H1 (cell line): ENCODE data around the gene CRYGN. TPM values are rescaled to one million over a fixed set of nuclear protein-coding genes. Genes with fewer than 3 reads are reported as not detected.
A peak's percentile ranks its signal among the peaks of the same experiment; 100 is the strongest.

Experiments used
- CTCF ChIA-PET: fragments of 300-600 bp; sonication (Branson Sonifier 250); formaldehyde crosslinking; loops from one replicate; lab custom pipeline; 2021; ENCODE audit not compliant: partially characterized antibody; lab: Charles Lee
- POLR2A ChIA-PET: fragments of 300-600 bp; sonication (Branson Sonifier 250); formaldehyde crosslinking; loops from one replicate; lab custom pipeline; 2021; ENCODE audit warnings: inconsistent platforms; ENCODE audit not compliant: partially characterized antibody; lab: Charles Lee
- DNase-seq, 2 experiments: peaks; one replicate each; pipeline versions ENCODE4 v3.0.0 to v3.0.0-alpha.2; 2010 to 2022; ENCODE audit warnings: low spot score in 2 of 2, low read depth in 1 of 2, mixed read lengths in 1 of 2
- FAIRE-seq: peaks from 2 replicates; lab custom pipeline; 2011; peaks lifted over from hg19 to GRCh38; lab: Jason Lieb, UNC
- H2AFZ ChIP-seq: 2 replicates; pipeline ENCODE4 v1.8.1; 2012; ENCODE audit warnings: low read length, inconsistent platforms
- H2AK5ac ChIP-seq: 2 replicates; pipeline ENCODE4 v1.6.1; 2013; ENCODE audit warnings: low read depth, low read length
- H2BK120ac ChIP-seq: replicated peaks from 2 replicates; pipeline ENCODE3; 2013; ENCODE audit warnings: low read depth, low read length, inconsistent platforms
- H2BK12ac ChIP-seq: 2 replicates; pipeline ENCODE4 v1.6.1; 2013; ENCODE audit warnings: low read depth, low read length
- H2BK15ac ChIP-seq: 2 replicates; pipeline ENCODE4 v1.6.1; 2013; ENCODE audit warnings: low read length
- H2BK20ac ChIP-seq: 2 replicates; pipeline ENCODE4 v1.6.1; 2013; ENCODE audit warnings: low read length
- H2BK5ac ChIP-seq: 2 replicates; pipeline ENCODE4 v1.6.1; 2013; ENCODE audit warnings: low read depth, low read length
- H3K14ac ChIP-seq: 2 replicates; pipeline ENCODE4 v1.6.1; 2013; ENCODE audit warnings: inconsistent platforms; ENCODE audit not compliant: insufficient read length
- H3K18ac ChIP-seq: 2 replicates; pipeline ENCODE4 v1.6.1; 2013; ENCODE audit warnings: low read length; ENCODE audit errors: extremely low read depth
- H3K23ac ChIP-seq: 2 replicates; pipeline ENCODE4 v1.6.1; 2013; ENCODE audit warnings: inconsistent platforms; ENCODE audit not compliant: insufficient read length
- H3K23me2 ChIP-seq: 2 replicates; pipeline ENCODE4 v1.6.1; 2013; ENCODE audit warnings: low read depth, low read length
- H3K27ac ChIP-seq: 2 replicates; pipeline ENCODE4 v1.6.1; 2011; ENCODE audit warnings: low read depth, low read length, inconsistent platforms
- H3K27me3 ChIP-seq, 4 experiments: replicated peaks in 1 of 4; 1 replicate in 1 of 4; 2 replicates in 3 of 4; pipeline versions ENCODE4 v1.6.1 to v1.8.1; 2011 to 2013; ENCODE audit warnings: low read length in 3 of 4, mild to moderate bottlenecking in 3 of 4, inconsistent platforms in 2 of 4, mixed read lengths in 2 of 4, moderate library complexity in 1 of 4; ENCODE audit not compliant: control insufficient read depth in 3 of 4, insufficient read depth in 3 of 4; ENCODE audit errors: extremely low read depth in 1 of 4
- H3K36me3 ChIP-seq, 4 experiments: 2 replicates each; pipeline versions ENCODE4 v1.6.1 to v1.8.1; 2011 to 2013; ENCODE audit warnings: mild to moderate bottlenecking in 4 of 4, low read length in 3 of 4, moderate library complexity in 2 of 4, control low read depth in 1 of 4, inconsistent platforms in 1 of 4; ENCODE audit not compliant: insufficient read depth in 4 of 4, control insufficient read depth in 2 of 4
- H3K4ac ChIP-seq: replicated peaks from 2 replicates; pipeline ENCODE3; 2013; ENCODE audit warnings: low read length, low read depth, mixed read lengths, inconsistent platforms; ENCODE audit not compliant: insufficient read length
- H3K4me1 ChIP-seq, 4 experiments: replicated peaks in 1 of 4; 1 replicate in 1 of 4; 2 replicates in 3 of 4; pipeline versions ENCODE4 v1.6.1 to v1.8.1; 2011 to 2013; ENCODE audit warnings: low read length in 3 of 4, inconsistent platforms in 2 of 4, mixed read lengths in 1 of 4; ENCODE audit not compliant: insufficient read depth in 4 of 4, control insufficient read depth in 3 of 4
- H3K4me2 ChIP-seq, 2 experiments: 2 replicates each; pipeline versions ENCODE4 v1.6.1 to v1.8.1; 2011 to 2013; ENCODE audit warnings: low read depth in 2 of 2, low read length in 2 of 2, control low read depth in 1 of 2, inconsistent platforms in 1 of 2, mild to moderate bottlenecking in 1 of 2; ENCODE audit not compliant: insufficient read depth in 1 of 2
- H3K4me3 ChIP-seq, 4 experiments: fragments of 200-600, 300-600 bp in 1 of 4; sonication (generic), shearing (Covaris generic), sonication (Bioruptor Twin) in 1 of 4; 2 replicates each; pipeline versions ENCODE4 v1.5.1 to v1.8.1; 2011 to 2016; ENCODE audit warnings: low read length in 4 of 4, low read depth in 3 of 4, control low read depth in 2 of 4, inconsistent platforms in 2 of 4, mild to moderate bottlenecking in 2 of 4, mixed read lengths in 1 of 4, moderate library complexity in 1 of 4; ENCODE audit not compliant: insufficient read depth in 2 of 4; ENCODE audit errors: extremely low read depth in 1 of 4
- H3K56ac ChIP-seq: replicated peaks from 2 replicates; pipeline ENCODE3; 2013; ENCODE audit warnings: low read depth, mild to moderate bottlenecking, mixed read lengths, low read length, inconsistent platforms; ENCODE audit not compliant: insufficient read length
- H3K79me1 ChIP-seq: 2 replicates; pipeline ENCODE4 v1.6.1; 2013; ENCODE audit warnings: low read depth, low read length, control low read depth
- H3K79me2 ChIP-seq, 2 experiments: 2 replicates each; pipeline versions ENCODE4 v1.6.1 to v1.8.1; 2012 to 2013; ENCODE audit warnings: low read length in 2 of 2, mild to moderate bottlenecking in 2 of 2, inconsistent platforms in 1 of 2; ENCODE audit not compliant: insufficient read depth in 2 of 2, control insufficient read depth in 1 of 2
- H3K9ac ChIP-seq, 4 experiments: replicated peaks in 1 of 4; 1 replicate in 1 of 4; 2 replicates in 3 of 4; pipeline versions ENCODE4 v1.6.1 to v1.8.1; 2011 to 2013; ENCODE audit warnings: low read depth in 3 of 4, low read length in 3 of 4, control low read depth in 2 of 4, mild to moderate bottlenecking in 2 of 4, moderate library complexity in 2 of 4, inconsistent platforms in 1 of 4; ENCODE audit errors: extremely low read depth in 1 of 4
- H3K9me3 ChIP-seq, 2 experiments: 2 replicates each; pipeline versions ENCODE4 v1.6.1 to v1.8.1; 2012 to 2013; ENCODE audit warnings: mild to moderate bottlenecking in 2 of 2, moderate library complexity in 2 of 2, control low read depth in 1 of 2, inconsistent platforms in 1 of 2, low read depth in 1 of 2, low read length in 1 of 2, mixed read lengths in 1 of 2; ENCODE audit not compliant: insufficient read depth in 2 of 2
- H4K20me1 ChIP-seq, 2 experiments: replicated peaks in 1 of 2; 2 replicates each; pipeline versions ENCODE3 to v1.8.1; 2011 to 2013; ENCODE audit warnings: inconsistent platforms in 2 of 2, low read length in 2 of 2, mild to moderate bottlenecking in 1 of 2; ENCODE audit not compliant: insufficient read depth in 2 of 2, control insufficient read depth in 1 of 2
- H4K5ac ChIP-seq: 2 replicates; pipeline ENCODE4 v1.6.1; 2013; ENCODE audit warnings: low read length, low read depth, mixed read lengths, inconsistent platforms; ENCODE audit not compliant: insufficient read length
- H4K8ac ChIP-seq: 2 replicates; pipeline ENCODE4 v1.8.0; 2013; ENCODE audit warnings: mild to moderate bottlenecking, moderate library complexity, low read length, inconsistent platforms; ENCODE audit not compliant: insufficient read depth; ENCODE audit errors: extremely low read depth
- H4K91ac ChIP-seq: replicated peaks from 2 replicates; pipeline ENCODE3; 2013; ENCODE audit warnings: low read length, mixed read lengths, inconsistent platforms; ENCODE audit not compliant: insufficient read length
- GABPA ChIP-seq: IDR thresholded peaks from 2 replicates; pipeline ENCODE4 v1.6.1; 2011; ENCODE audit warnings: mild to moderate bottlenecking, low read length, moderate library complexity, borderline replicate concordance; ENCODE audit not compliant: insufficient read depth
- HDAC2 ChIP-seq, 2 experiments: fragments of 300-600 bp in 1 of 2; sonication (generic) in 1 of 2; IDR thresholded peaks; 2 replicates each; pipeline ENCODE4 v1.6.1; 2011 to 2012; ENCODE audit warnings: low read depth in 2 of 2, low read length in 2 of 2, mild to moderate bottlenecking in 2 of 2, moderate library complexity in 2 of 2, borderline replicate concordance in 1 of 2, inconsistent platforms in 1 of 2
- RXRA ChIP-seq: IDR thresholded peaks from 2 replicates; pipeline ENCODE4 v1.6.1; 2011; ENCODE audit warnings: low read depth, mild to moderate bottlenecking, low read length, moderate library complexity; ENCODE audit not compliant: insufficient read depth
- SIN3A ChIP-seq, 2 experiments: IDR thresholded peaks in 1 of 2; conservative IDR thresholded peaks in 1 of 2; 2 replicates each; pipeline ENCODE4 v1.6.1; 2011 to 2012; ENCODE audit warnings: low read length in 2 of 2, improper control_type of control experiment in 1 of 2, low read depth in 1 of 2, mild to moderate bottlenecking in 1 of 2
- WGBS, 2 experiments: shearing (Covaris generic) in 1 of 2; methylation state at CpG; one replicate each; pipeline versions ENCODE4 v1.1.6 to v1.1.7; 2013 to 2015; ENCODE audit warnings: low lambda C conversion rate in 2 of 2, mixed read lengths in 2 of 2, inconsistent platforms in 1 of 2, low coverage in 1 of 2, missing lambda C conversion rate in 1 of 2; ENCODE audit not compliant: insufficient replicate concordance in 2 of 2, insufficient coverage in 1 of 2, insufficient read length in 1 of 2; ENCODE audit errors: extremely low coverage in 1 of 2, missing lambda C conversion rate in 1 of 2; 5-methylcytosine and 5-hydroxymethylcytosine counted together
- polyA plus RNA-seq, 7 experiments: library from polyadenylated mRNA; depleted of rRNA in 3 of 7; stranded (reverse) in 5 of 7; unstranded in 2 of 7; fragments of >200 nt in 5 of 7; fragments of 200-250 nt in 2 of 7; gene quantifications; 1 replicate in 5 of 7; 2 replicates in 1 of 7; 4 replicates in 1 of 7; pipeline versions ENCODE4 v1.2.1 to v1.2.3, GENCODE V29; 2011 to 2013; ENCODE audit warnings: missing spikeins in 2 of 7, mixed read lengths in 2 of 7
- total RNA-seq: library from RNA; stranded (reverse); fragmentation: NEBNext Ultra II Directional; extraction: Animal tissue kit (Norgen Biotek cat#: 25700); gene quantifications from 2 replicates; pipeline ENCODE4 v1.2.1, GENCODE V29; 2021

The CRYGN gene
- total and polyA plus RNA-seq, 2 of the 8 experiments (the other 6 are each of a cell fraction or from before 2014, with no cell fraction given), result 0.98 to 1.6 TPM

GRCh38 chr7:151381098-151381347, 58.9 kb downstream of the CRYGN start:
- 0 out of 4 replicates have a peak, but pooled peaks of 1 of the 2 experiments have one; percentile 27 for TF ChIP-seq HDAC2 (IDR thresholded peaks at IDR 0.05; ENCODE audit: borderline replicate concordance in 1 of 2, low read depth in 2 of 2, low read length in 2 of 2)
- TF ChIP-seq GABPA, result no peak
- no peak for TF ChIP-seq RXRA
- no peak for TF ChIP-seq SIN3A (conservative IDR thresholded peaks at IDR 0.05 in 1 of 2, IDR thresholded peaks at IDR 0.05 in 1 of 2; ENCODE audit: low read depth in 1 of 2, low read length in 2 of 2)
- no peak for FAIRE-seq
- peaks cover 0 to 30% (median 8%) of the 10 kb centered on the region in 4 experiments; a peak in 6 of 7 replicates for H3K4me1 ChIP-seq
- H3K79me1 ChIP-seq, result no peaks in the 10 kb centered on the region
- peaks cover 14% of the 10 kb centered on the region; the same call in 1 of the 2 replicates for H3K23me2 ChIP-seq
- peak in 1 of 2 experiments; percentile 69 for DNase-seq
- ChIA-PET CTCF (interaction anchor here (0.7 to 16.9 kb wide), 6 partner anchors 13 to 177 kb away, joined by 3 to 185 read pairs (median 5); no protein-coding TSS in a partner anchor), POLR2A (interaction anchor here (0.7 to 1.4 kb wide), 5 partner anchors 14 to 74 kb away, joined by 3 to 4 read pairs (median 3); partner anchors contain the start of genes CRYGN and NUB1)
- H3K9ac ChIP-seq, result no peak overlapping the region; a peak in 1 of 7 replicates
- no peak overlapping the region for H2AK5ac ChIP-seq
- peak overlapping the region; percentile 6 for H4K91ac ChIP-seq
- H4K20me1 ChIP-seq, result peaks cover 0 to 2% of the 10 kb centered on the region in 2 experiments
- 0 out of 2 replicates have a peak overlapping the region, but pooled peaks have one; percentile 12 for H2AFZ ChIP-seq
- H3K9me3 ChIP-seq, result no peaks in the 10 kb centered on the region
- H2BK15ac ChIP-seq, result no peak overlapping the region
- no peak overlapping the region for H3K27ac ChIP-seq
- peaks cover 8 to 27% (median 22%) of the 10 kb centered on the region in 4 experiments for H3K27me3 ChIP-seq
- H3K4me2 ChIP-seq, result peak overlapping the region; percentile 80 to 87
- H4K5ac ChIP-seq, result no peak overlapping the region
- peak overlapping the region; percentile 60; the same call in 1 of the 2 replicates for H3K18ac ChIP-seq
- WGBS, 2 experiments, result 3% methylated on average over 7 of the region's 7 CpGs; no CpG with 5 or more reads in 1 of the 2 experiments
- H4K8ac ChIP-seq, result no peak overlapping the region
- no peak overlapping the region for H3K14ac ChIP-seq
- peaks cover 0 to 13% (median under 1%) of the 10 kb centered on the region in 4 experiments; a peak in 3 of 8 replicates for H3K36me3 ChIP-seq
- H2BK5ac ChIP-seq, result no peak overlapping the region
- no peak overlapping the region for H3K56ac ChIP-seq
- no peak overlapping the region for H2BK20ac ChIP-seq
- no peaks in the 10 kb centered on the region for H3K79me2 ChIP-seq
- no peak overlapping the region for H2BK12ac ChIP-seq
- H2BK120ac ChIP-seq, result no peak overlapping the region
- H3K4ac ChIP-seq, result peak overlapping the region; percentile 61
- peak overlapping the region; percentile 25 to 57 (median 38); a peak in 6 of 8 replicates for H3K4me3 ChIP-seq
- H3K23ac ChIP-seq, result no peak overlapping the region
